Fibroblast of pulmonary artery (primary cell): Measurements from ENCODE around the gene PRR36.
"Not testable (repeated sequence)": the region's sequence is repeated elsewhere in the genome, so short reads cannot be mapped to it uniquely, and the experiment has no call there.

Experiments
- DNase-seq: peaks from one replicate; pipeline ENCODE4 v3.0.0-alpha.2; 2010; ENCODE audit warnings: low read depth
- H3K4me3 ChIP-seq: replicated peaks from 2 replicates; pipeline ENCODE4 v1.5.1; 2011; ENCODE audit warnings: low read depth, mild to moderate bottlenecking, control low read depth, low read length, moderate library complexity
- CTCF ChIP-seq: IDR thresholded peaks from 2 replicates; pipeline ENCODE4 v1.5.1; 2011; ENCODE audit warnings: mild to moderate bottlenecking, control low read depth, low read length, inconsistent platforms; ENCODE audit errors: missing control alignments

The PRR36 gene

GRCh38 chr19:7859831-7860713 is 14.1 kb downstream of the PRR36 start:
- DNase-seq: no peak
- no peak for TF ChIP-seq CTCF
- H3K4me3 ChIP-seq: no peak overlapping the region

- not testable (repeated sequence) for H3K4me3 ChIP-seq, DNase-seq
These were observed 15.1 kb downstream of the PRR36 start for GRCh38 chr19:7859087-7859486.

GRCh38 chr19:7858109-7858770 is 15.9 kb downstream of the PRR36 start:
- no peak overlapping the region for H3K4me3 ChIP-seq
- DNase-seq: no peak
- TF ChIP-seq CTCF: no peak

- TF ChIP-seq CTCF: no peak
- H3K4me3 ChIP-seq: no peak overlapping the region
- no peak for DNase-seq
These were observed 16.5 kb downstream of the PRR36 start for GRCh38 chr19:7857727-7858108.

- H3K4me3 ChIP-seq: no peak overlapping the region
- no peak for DNase-seq
- no peak for TF ChIP-seq CTCF
These were observed 17.2 kb downstream of the PRR36 start for GRCh38 chr19:7856679-7857663.

GRCh38 chr19:7856109-7856591 is 18.0 kb downstream of the PRR36 start:
- H3K4me3 ChIP-seq: no peak overlapping the region
- TF ChIP-seq CTCF: no peak
- no peak for DNase-seq
